OCI-LY7 (cell line): ENCODE data around the gene TYW1B.
"Not testable (repeated sequence)": the region's sequence is repeated elsewhere in the genome, so short reads cannot be mapped to it uniquely, and the experiment has no call there.

Source experiments
- CTCF ChIP-seq: fragments of 200-600 bp; sonication (generic); conservative IDR thresholded peaks from 2 replicates; pipeline ENCODE4 v1.5.1; 2014; ENCODE audit warnings: mild to moderate bottlenecking, antibody characterized with exemption, low read length, moderate library complexity, mixed read lengths
- EZH2phosphoT487 ChIP-seq: fragments of 200-600 bp; sonication (generic); IDR thresholded peaks from 2 replicates; pipeline ENCODE4 v1.6.1; 2018; ENCODE audit warnings: low read depth, borderline replicate concordance, mild to moderate bottlenecking, mixed run types, antibody characterized with exemption, low read length, moderate library complexity, mixed read lengths

GRCh38 chr7:72603476-72603875 lies 224.5 kb downstream of the TYW1B start:
- TF ChIP-seq CTCF, EZH2phosphoT487: not testable (repeated sequence)
